ENCODE results near the gene DPM1.

Gene DPM1

DNA sequence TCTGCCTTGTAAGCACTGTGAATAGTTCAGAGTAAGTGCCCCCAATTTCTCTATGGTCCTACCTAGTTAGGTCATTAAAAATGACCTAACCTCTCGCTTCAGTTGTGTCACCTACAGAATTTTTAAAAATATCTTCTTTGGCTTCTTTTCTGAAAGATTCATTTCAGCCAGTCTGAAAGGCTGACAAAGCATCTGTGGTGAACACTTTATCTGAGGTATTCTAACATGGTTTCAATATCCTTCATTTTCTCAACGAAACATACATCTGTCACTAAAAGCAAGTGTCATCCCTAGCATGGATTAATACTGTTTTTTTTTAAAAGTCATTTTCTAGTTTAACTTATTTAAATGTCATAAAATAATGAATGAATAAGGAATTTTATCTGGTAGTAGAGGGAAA lies 5.1 kb downstream of the DPM1 start:
- no peak overlapping the region for H3K4me3 ChIP-seq (ENCODE audit: low read depth, low read length)
- TF ChIP-seq, protein P1, sequence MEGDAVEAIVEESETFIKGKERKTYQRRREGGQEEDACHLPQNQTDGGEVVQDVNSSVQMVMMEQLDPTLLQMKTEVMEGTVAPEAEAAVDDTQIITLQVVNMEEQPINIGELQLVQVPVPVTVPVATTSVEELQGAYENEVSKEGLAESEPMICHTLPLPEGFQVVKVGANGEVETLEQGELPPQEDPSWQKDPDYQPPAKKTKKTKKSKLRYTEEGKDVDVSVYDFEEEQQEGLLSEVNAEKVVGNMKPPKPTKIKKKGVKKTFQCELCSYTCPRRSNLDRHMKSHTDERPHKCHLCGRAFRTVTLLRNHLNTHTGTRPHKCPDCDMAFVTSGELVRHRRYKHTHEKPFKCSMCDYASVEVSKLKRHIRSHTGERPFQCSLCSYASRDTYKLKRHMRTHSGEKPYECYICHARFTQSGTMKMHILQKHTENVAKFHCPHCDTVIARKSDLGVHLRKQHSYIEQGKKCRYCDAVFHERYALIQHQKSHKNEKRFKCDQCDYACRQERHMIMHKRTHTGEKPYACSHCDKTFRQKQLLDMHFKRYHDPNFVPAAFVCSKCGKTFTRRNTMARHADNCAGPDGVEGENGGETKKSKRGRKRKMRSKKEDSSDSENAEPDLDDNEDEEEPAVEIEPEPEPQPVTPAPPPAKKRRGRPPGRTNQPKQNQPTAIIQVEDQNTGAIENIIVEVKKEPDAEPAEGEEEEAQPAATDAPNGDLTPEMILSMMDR (IDR thresholded peaks at IDR 0.05; ENCODE audit: borderline replicate concordance, insufficient read depth, low read depth, low read length) = no peak

- TF ChIP-seq, protein P1 (IDR thresholded peaks at IDR 0.05; ENCODE audit: borderline replicate concordance, insufficient read depth, low read depth, low read length) = no peak
These were observed 10.1 kb downstream of the DPM1 start for GRCh38 chr20:50948132-50948785.

DNA sequence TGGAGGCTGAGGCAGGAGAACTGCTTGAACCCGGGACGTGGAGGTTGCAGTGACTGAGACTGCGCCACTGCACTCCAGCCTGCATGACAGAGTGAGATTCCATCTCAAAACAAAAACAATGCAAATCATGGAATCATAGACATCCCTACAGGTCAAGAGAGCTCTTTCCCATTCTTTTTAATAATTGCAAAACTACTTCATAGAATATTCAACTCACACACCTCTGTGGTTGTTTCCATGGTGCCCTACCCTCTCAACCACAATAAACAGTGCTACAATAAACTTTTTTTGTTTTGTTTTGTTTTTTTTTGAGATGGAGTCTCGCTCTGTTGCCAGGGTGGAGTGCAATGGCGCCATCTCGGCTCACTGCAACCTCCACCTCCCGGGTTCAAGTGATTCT lies 15.3 kb downstream of the DPM1 start:
- TF ChIP-seq, protein P1 (IDR thresholded peaks at IDR 0.05; ENCODE audit: borderline replicate concordance, insufficient read depth, low read depth, low read length) = no peak
- H3K4me3 ChIP-seq (ENCODE audit: low read depth, low read length) = no peak overlapping the region

More at GRCh38 chr20:50948132-50948785, 10.1 kb downstream of the DPM1 start:
- no peak overlapping the region for H3K4me3 ChIP-seq (ENCODE audit: low read depth, low read length)

DNA sequence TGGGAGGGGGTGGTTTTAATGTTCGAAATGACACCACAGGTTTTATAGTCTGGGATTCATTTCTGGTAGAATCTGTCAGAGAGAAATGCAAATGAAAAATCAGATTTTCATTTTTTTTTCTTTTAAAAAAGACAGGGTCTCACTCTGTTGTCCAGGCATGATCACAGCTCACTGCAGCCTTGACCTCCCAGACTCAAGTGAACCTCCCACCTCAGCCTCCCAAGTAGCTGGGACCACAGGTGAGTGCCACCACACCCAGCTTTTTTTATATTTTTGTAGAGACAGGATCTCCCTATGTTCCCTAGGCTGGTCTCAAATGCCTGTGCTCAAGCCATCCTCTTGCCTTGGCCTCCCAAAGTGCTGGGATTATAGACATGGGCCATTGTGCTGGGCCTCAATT lies 24.7 kb downstream of the DPM1 start:
- TF ChIP-seq, protein P1 (IDR thresholded peaks at IDR 0.05; ENCODE audit: borderline replicate concordance, insufficient read depth, low read depth, low read length) = no peak
- H3K4me3 ChIP-seq (ENCODE audit: low read depth, low read length) = no peak overlapping the region

DNA sequence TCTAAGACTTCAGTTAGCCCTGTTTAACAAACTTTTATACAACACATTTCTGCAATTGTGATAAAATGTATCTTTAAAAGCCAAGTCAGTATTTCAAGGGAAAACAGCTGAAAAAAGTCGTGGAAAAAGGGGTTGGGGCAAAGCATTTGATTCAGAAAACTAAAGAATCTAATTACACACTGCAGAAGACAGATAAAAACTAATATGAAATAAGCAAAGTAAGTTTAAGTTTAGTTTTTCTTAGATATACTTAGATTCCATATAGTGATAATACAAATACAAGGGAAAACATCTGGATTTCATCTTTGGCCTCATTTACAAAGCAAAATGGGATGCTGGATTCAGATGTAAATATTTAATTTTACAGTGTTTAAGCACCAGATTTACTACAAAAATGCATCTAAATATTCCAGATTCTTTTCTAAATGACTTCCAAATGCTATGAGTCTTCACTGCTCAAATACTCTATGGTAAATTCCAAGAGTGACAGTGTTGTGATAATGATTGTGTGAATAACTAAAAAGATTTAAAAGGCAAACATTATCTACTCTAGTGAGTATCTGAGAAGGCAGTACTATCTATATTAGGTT lies 25.5 kb downstream of the DPM1 start:
- H3K4me3 ChIP-seq (ENCODE audit: low read depth, low read length) = no peak overlapping the region
- TF ChIP-seq, protein P1 (IDR thresholded peaks at IDR 0.05; ENCODE audit: borderline replicate concordance, insufficient read depth, low read depth, low read length) = no peak

DNA sequence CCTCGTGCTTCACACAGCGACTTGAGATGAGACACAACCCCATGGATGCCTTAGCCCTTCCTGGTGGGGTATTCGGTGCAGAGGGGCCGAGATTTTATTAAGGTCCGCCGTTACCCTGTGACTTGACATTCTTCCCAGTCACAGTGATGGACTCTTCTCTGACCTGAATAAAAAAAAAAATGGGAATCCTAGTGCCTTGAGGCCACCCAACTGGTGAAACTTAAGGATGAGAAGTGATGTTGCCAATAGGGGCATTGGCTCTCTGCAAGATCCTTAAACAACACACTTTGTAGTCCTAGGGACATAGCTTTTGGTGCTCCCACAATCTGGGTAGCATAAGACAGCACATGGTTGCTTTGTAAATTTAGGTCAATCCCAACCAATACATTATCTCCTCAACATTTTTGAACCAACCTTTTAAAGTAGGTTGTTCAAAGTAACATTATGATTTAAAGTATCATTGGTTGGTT lies 26.3 kb downstream of the DPM1 start:
- TF ChIP-seq, protein P1 (IDR thresholded peaks at IDR 0.05; ENCODE audit: borderline replicate concordance, insufficient read depth, low read depth, low read length) = no peak
- peak overlapping the region; percentile 26 for H3K4me3 ChIP-seq (ENCODE audit: low read depth, low read length)

Data from GM12875 (cell line).